IMR-90 (cell line): ENCODE data around the gene SPPL2B. TPM values are rescaled to one million over a fixed set of nuclear protein-coding genes. Genes with fewer than 3 reads are reported as not detected.

Source experiments
- ATAC-seq: fragments of 200-7000 bp; cut with Tn5 transposase; 2 replicates; pipeline ENCODE4 v1.9.1; 2020; ENCODE audit warnings: low read depth, mild to moderate bottlenecking, moderate library complexity
- BruUV-seq: library from RNA; stranded (reverse); fragments of 400-500 nt; replicated peaks from 2 replicates; lab custom pipeline; 2021; lab: Mats Ljungman, UMichigan
- CTCF ChIA-PET: fragments of 300-600 bp; formaldehyde crosslinking; extraction: SDS; loops from one replicate; lab custom pipeline; 2021; ENCODE audit warnings: antibody characterized with exemption; lab: Yijun Ruan, JAX
- POLR2A ChIA-PET: fragments of 300-600 bp; sonication (Branson Sonifier 250); formaldehyde crosslinking; loops from one replicate; lab custom pipeline; 2022; ENCODE audit warnings: antibody characterized with exemption; ENCODE audit not compliant: unreplicated experiment; lab: Charles Lee
- DNase-seq: peaks from one replicate; pipeline ENCODE4 v3.0.0; 2013
- H2AFZ ChIP-seq: replicated peaks from 2 replicates; pipeline ENCODE3; 2013; ENCODE audit warnings: low read length, mild to moderate bottlenecking; ENCODE audit not compliant: poor library complexity
- H2AK5ac ChIP-seq: 2 replicates; pipeline ENCODE4 v1.6.1; 2013; ENCODE audit warnings: low read depth, low read length, inconsistent platforms
- H2AK9ac ChIP-seq: replicated peaks from 2 replicates; pipeline ENCODE3; 2013; ENCODE audit warnings: mild to moderate bottlenecking, low read depth, low read length, moderate library complexity; ENCODE audit not compliant: poor library complexity
- H2BK120ac ChIP-seq: 2 replicates; pipeline ENCODE4 v1.6.1; 2013; ENCODE audit warnings: low read depth, low read length, inconsistent platforms
- H2BK15ac ChIP-seq: 3 replicates; pipeline ENCODE4 v1.6.1; 2013; ENCODE audit warnings: low read depth, low read length, inconsistent platforms
- H2BK20ac ChIP-seq: 2 replicates; pipeline ENCODE4 v1.6.1; 2013; ENCODE audit warnings: low read depth, mild to moderate bottlenecking, inconsistent platforms, low read length, moderate library complexity
- H2BK5ac ChIP-seq: 2 replicates; pipeline ENCODE4 v1.6.1; 2013; ENCODE audit warnings: mild to moderate bottlenecking, low read depth, low read length, inconsistent platforms; ENCODE audit not compliant: poor library complexity, severe bottlenecking
- H3K14ac ChIP-seq: replicated peaks from 2 replicates; pipeline ENCODE4 v1.6.1; 2013; ENCODE audit warnings: low read depth, low read length, inconsistent platforms
- H3K18ac ChIP-seq: 2 replicates; pipeline ENCODE4 v1.6.1; 2013; ENCODE audit warnings: low read depth, low read length, control low read depth
- H3K23ac ChIP-seq: 2 replicates; pipeline ENCODE4 v1.6.1; 2013; ENCODE audit warnings: low read depth, low read length, inconsistent platforms
- H3K27ac ChIP-seq: 2 replicates; pipeline ENCODE4 v1.5.1; 2013; ENCODE audit warnings: mild to moderate bottlenecking, control low read depth, low read length; ENCODE audit not compliant: insufficient read depth
- H3K27me3 ChIP-seq: 2 replicates; pipeline ENCODE4 v1.6.1; 2013; ENCODE audit warnings: low read length; ENCODE audit not compliant: control insufficient read depth, insufficient read depth
- H3K36me3 ChIP-seq: 2 replicates; pipeline ENCODE4 v1.6.1; 2013; ENCODE audit warnings: low read length, mixed read lengths; ENCODE audit not compliant: control insufficient read depth, insufficient read depth
- H3K4ac ChIP-seq: 2 replicates; pipeline ENCODE4 v1.6.1; 2013; ENCODE audit warnings: low read depth, low read length, inconsistent platforms
- H3K4me1 ChIP-seq: 2 replicates; pipeline ENCODE4 v1.6.1; 2013; ENCODE audit warnings: low read length, mixed read lengths; ENCODE audit not compliant: control insufficient read depth, insufficient read depth
- H3K4me2 ChIP-seq: 2 replicates; pipeline ENCODE4 v1.6.1; 2013; ENCODE audit warnings: low read depth, mild to moderate bottlenecking, control low read depth, low read length, moderate library complexity
- H3K4me3 ChIP-seq: 2 replicates; pipeline ENCODE4 v1.5.1; 2013; ENCODE audit warnings: low read depth, mild to moderate bottlenecking, control low read depth, low read length, moderate library complexity; ENCODE audit not compliant: insufficient read depth
- H3K56ac ChIP-seq: 2 replicates; pipeline ENCODE4 v1.6.1; 2013; ENCODE audit warnings: low read length, inconsistent platforms; ENCODE audit not compliant: insufficient read depth; ENCODE audit errors: extremely low read depth
- H3K79me1 ChIP-seq, 2 experiments: 2 replicates each; pipeline ENCODE4 v1.6.1; 2013; ENCODE audit warnings: low read length in 2 of 2, inconsistent platforms in 1 of 2, low read depth in 1 of 2
- H3K9ac ChIP-seq: 2 replicates; pipeline ENCODE4 v1.6.1; 2013; ENCODE audit warnings: low read depth, low read length, control low read depth
- H3K9me1 ChIP-seq: 2 replicates; pipeline ENCODE4 v1.6.1; 2013; ENCODE audit warnings: low read length, inconsistent platforms; ENCODE audit not compliant: insufficient read depth
- H3K9me3 ChIP-seq: 2 replicates; pipeline ENCODE4 v1.6.1; 2013; ENCODE audit warnings: low read length; ENCODE audit not compliant: control insufficient read depth, insufficient read depth
- H4K20me1 ChIP-seq: 2 replicates; pipeline ENCODE4 v1.6.1; 2013; ENCODE audit warnings: low read length, inconsistent platforms; ENCODE audit not compliant: insufficient read depth
- H4K5ac ChIP-seq: 2 replicates; pipeline ENCODE4 v1.6.1; 2013; ENCODE audit warnings: mild to moderate bottlenecking, low read depth, low read length, control low read depth
- H4K8ac ChIP-seq, 2 experiments: 2 replicates each; pipeline ENCODE4 v1.6.1; 2013; ENCODE audit warnings: low read depth in 2 of 2, low read length in 2 of 2, control low read depth in 1 of 2, inconsistent platforms in 1 of 2
- H4K91ac ChIP-seq: 2 replicates; pipeline ENCODE4 v1.6.1; 2013; ENCODE audit warnings: low read depth, low read length, inconsistent platforms; ENCODE audit not compliant: insufficient read depth
- CHD1 ChIP-seq: IDR thresholded peaks from 2 replicates; pipeline ENCODE4 v1.6.1; 2012; ENCODE audit warnings: low read depth, low read length, improper control_type of control experiment
- CTCF ChIP-seq: conservative IDR thresholded peaks from 2 replicates; pipeline ENCODE4 v1.5.1; 2012; ENCODE audit warnings: mild to moderate bottlenecking, low read depth, low read length, improper control_type of control experiment
- POLR2A ChIP-seq: IDR thresholded peaks from 2 replicates; pipeline ENCODE4 v1.6.1; 2012; ENCODE audit warnings: mild to moderate bottlenecking, low read depth, low read length
- SMC3 ChIP-seq: fragments of 150-350 bp; IDR thresholded peaks from 2 replicates; pipeline ENCODE4 v1.6.1; 2016; ENCODE audit warnings: low read depth, mild to moderate bottlenecking, antibody characterized with exemption, low read length, moderate library complexity
- WGBS, 2 experiments: methylation state at CpG; one replicate each; pipeline versions ENCODE4 v1.1.5 to v1.1.7; 2013; ENCODE audit warnings: missing lambda C conversion rate in 2 of 2; ENCODE audit not compliant: insufficient read length in 1 of 2; ENCODE audit errors: extremely low coverage in 2 of 2; 5-methylcytosine and 5-hydroxymethylcytosine counted together
- dilution Hi-C: fragments of 300-500 bp; cut with HindIII; formaldehyde crosslinking; loops from one replicate; pipeline ENCODE4 v1.14.3; 2018; ENCODE audit warnings: low sequenced_read_pairs; ENCODE audit not compliant: unreplicated experiment
- in situ Hi-C: fragments of 300-500 bp; cut with MboI; formaldehyde crosslinking; loops from 3 replicates; pipeline ENCODE4 v1.14.3; 2019; ENCODE audit warnings: low sequenced_read_pairs, inconsistent platforms, mixed read lengths
- intact Hi-C: fragments of 100-400 bp; cut with micrococcal nuclease; formaldehyde crosslinking; loops from 2 replicates; pipeline ENCODE4 v1.10.0; 2022
- polyA plus RNA-seq, 3 experiments: library from polyadenylated mRNA; depleted of rRNA; stranded (reverse); fragments of >200 nt; gene quantifications; 2 replicates each; pipeline ENCODE4 v1.2.3, GENCODE V29; 2012; ENCODE audit warnings: low replicate concordance in 1 of 3
- total RNA-seq: library from RNA; depleted of rRNA; stranded (reverse); fragments of >200 nt; gene quantifications from 2 replicates; pipeline ENCODE4 v1.2.3, GENCODE V29; 2012

SPPL2B gene
- total and polyA plus RNA-seq, 2 of the 4 experiments (the other 2 are of a cell fraction), result 3.4 to 45.7 TPM

GRCh38 chr19:2358548-2359173 lies 30.2 kb downstream of the SPPL2B start:
- dilution Hi-C loops, result no loop called here
- Histone ChIP-seq H4K20me1 (no peaks in the 10 kb centered on the region), H2BK120ac (no peak overlapping the region), H3K4me3 (no peak overlapping the region), H4K8ac (no peak overlapping the region), H2AK5ac (no peak overlapping the region), H3K14ac (no peak overlapping the region), H3K4me1 (no peaks in the 10 kb centered on the region), H4K5ac (no peak overlapping the region), H2AFZ (no peak overlapping the region), H3K79me1 (no peaks in the 10 kb centered on the region), H3K9me1 (0 out of 2 replicates have a peak, but pooled peaks cover 2% of the 10 kb centered on the region), H2BK5ac (no peak overlapping the region), H3K4me2 (no peak overlapping the region), H3K56ac (no peak overlapping the region), H3K23ac (no peak overlapping the region), H2BK15ac (no peak overlapping the region), H2AK9ac (no peak overlapping the region), H2BK20ac (no peak overlapping the region), H3K36me3 (peaks cover 9% of the 10 kb centered on the region; the same call in 1 of the 2 replicates), H3K9me3 (no peaks in the 10 kb centered on the region), H3K18ac (no peak overlapping the region), H3K4ac (no peak overlapping the region), H4K91ac (no peak overlapping the region), H3K27me3 (peaks cover 30% of the 10 kb centered on the region), H3K9ac (no peak overlapping the region), H3K27ac (no peak overlapping the region)
- ChIA-PET POLR2A (no interaction called here), CTCF (no interaction called here)
- ATAC-seq, result no peak
- TF ChIP-seq CTCF, result no peak
- no peak for TF ChIP-seq CHD1
- TF ChIP-seq POLR2A, result no peak
- TF ChIP-seq SMC3, result no peak
- WGBS, 2 experiments, result 80% methylated on average over 13 of the region's 28 CpGs; no CpG with 5 or more reads in 1 of the 2 experiments
- intact Hi-C loops, result no loop called here
- in situ Hi-C loops, result no loop called here
- no TSS peak for BruUV-seq
- no peak for DNase-seq
